ENCODE results near the gene ZFP14. TPM values are rescaled to one million over a fixed set of nuclear protein-coding genes. Genes with fewer than 3 reads are reported as not detected.

Gene ZFP14
- total RNA-seq (2022) (4.6 and 4.8 TPM in 2 replicates), Bru-seq, nascent RNA (percentile 51 among the genes with signal in this experiment), BruChase-seq, experiment 1, labeled RNA remaining after a 6-hour chase (percentile 70 among the genes with signal in this experiment), BruChase-seq, experiment 2, labeled RNA remaining after a 2-hour chase (percentile 69 among the genes with signal in this experiment)
- long read RNA-seq, partial matches to known transcripts: 0 of 1 reads
- long read RNA-seq, other reads (novel, unspliced or antisense): 1 of 1 reads

GRCh38 chr19:36378625-36379509, at the start of gene ZFP14:
Gene ZFP14, minus strand, starts transcription at chr19:36379201. Its CDS starts 11,309 bp downstream, at chr19:36367892.
- CTCF ChIA-PET: interaction anchor here (0.6 to 1.0 kb wide), 2 partner anchors 18 to 54 kb away, joined by 3 to 4 read pairs; no protein-coding TSS in a partner anchor

DNA sequence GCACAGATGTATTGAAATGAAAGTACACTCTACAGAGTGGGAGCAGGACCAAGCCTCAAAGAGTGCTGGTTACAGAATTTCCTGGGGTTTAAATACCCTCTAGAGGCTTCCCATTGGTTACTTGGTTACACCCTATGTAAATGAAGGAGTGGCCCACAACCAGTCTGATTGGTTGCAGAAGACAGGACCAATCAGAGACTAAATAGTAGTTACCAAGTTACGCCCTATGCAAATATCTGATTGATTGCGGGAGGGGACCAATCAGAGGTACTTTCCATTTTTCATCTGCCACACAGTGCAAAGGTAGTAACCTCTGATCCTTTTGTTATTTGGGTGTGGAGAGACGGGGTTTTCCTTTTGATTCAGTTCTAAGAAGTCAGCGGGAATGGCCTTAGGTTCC, 44.9 kb upstream of the ZFP14 start:
- no TSS peak for BruUV-seq (replicated peaks)
- TF ChIP-seq, protein P1, sequence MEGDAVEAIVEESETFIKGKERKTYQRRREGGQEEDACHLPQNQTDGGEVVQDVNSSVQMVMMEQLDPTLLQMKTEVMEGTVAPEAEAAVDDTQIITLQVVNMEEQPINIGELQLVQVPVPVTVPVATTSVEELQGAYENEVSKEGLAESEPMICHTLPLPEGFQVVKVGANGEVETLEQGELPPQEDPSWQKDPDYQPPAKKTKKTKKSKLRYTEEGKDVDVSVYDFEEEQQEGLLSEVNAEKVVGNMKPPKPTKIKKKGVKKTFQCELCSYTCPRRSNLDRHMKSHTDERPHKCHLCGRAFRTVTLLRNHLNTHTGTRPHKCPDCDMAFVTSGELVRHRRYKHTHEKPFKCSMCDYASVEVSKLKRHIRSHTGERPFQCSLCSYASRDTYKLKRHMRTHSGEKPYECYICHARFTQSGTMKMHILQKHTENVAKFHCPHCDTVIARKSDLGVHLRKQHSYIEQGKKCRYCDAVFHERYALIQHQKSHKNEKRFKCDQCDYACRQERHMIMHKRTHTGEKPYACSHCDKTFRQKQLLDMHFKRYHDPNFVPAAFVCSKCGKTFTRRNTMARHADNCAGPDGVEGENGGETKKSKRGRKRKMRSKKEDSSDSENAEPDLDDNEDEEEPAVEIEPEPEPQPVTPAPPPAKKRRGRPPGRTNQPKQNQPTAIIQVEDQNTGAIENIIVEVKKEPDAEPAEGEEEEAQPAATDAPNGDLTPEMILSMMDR (IDR thresholded peaks at IDR 0.05; ENCODE audit: unreplicated experiment): no peak
- CTCF ChIA-PET: no interaction called here
- Mint-ChIP-seq H3K36me3 (ENCODE audit: insufficient read depth, unreplicated experiment) (no peaks in the 10 kb centered on the region), H3K27me3 (ENCODE audit: unreplicated experiment) (no peaks in the 10 kb centered on the region), H3K9me3 (ENCODE audit: low read depth, unreplicated experiment) (peaks cover 18% of the 10 kb centered on the region), H3K4me1 (ENCODE audit: low read depth, unreplicated experiment) (no peaks in the 10 kb centered on the region), H3K4me3 (ENCODE audit: low read depth, unreplicated experiment) (no peak overlapping the region), H3K27ac (ENCODE audit: unreplicated experiment) (no peak overlapping the region)
- no peak for DNase-seq
- intact Hi-C loops (cut with micrococcal nuclease; ENCODE audit: unreplicated experiment): no loop called here

More at GRCh38 chr19:36378625-36379509, at the start of gene ZFP14:
- Mint-ChIP-seq H3K36me3 (ENCODE audit: insufficient read depth, unreplicated experiment) (peaks cover 23% of the 10 kb centered on the region), H3K9me3 (ENCODE audit: low read depth, unreplicated experiment) (peaks cover 8% of the 10 kb centered on the region), H3K27ac (ENCODE audit: unreplicated experiment) (peak within 1 kb of the TSS; percentile 40), H3K4me3 (ENCODE audit: low read depth, unreplicated experiment) (peak within 1 kb of the TSS; percentile 73), H3K4me1 (ENCODE audit: low read depth, unreplicated experiment) (peaks cover 13% of the 10 kb centered on the region), H3K27me3 (ENCODE audit: unreplicated experiment) (no peaks in the 10 kb centered on the region)
- DNase-seq: peak; percentile 97
- TF ChIP-seq, protein P1 (IDR thresholded peaks at IDR 0.05; ENCODE audit: unreplicated experiment): no peak
- no TSS peak for BruUV-seq (replicated peaks)
- intact Hi-C loops (cut with micrococcal nuclease; ENCODE audit: unreplicated experiment): no loop called here

GRCh38 chr19:36421749-36422481, 42.9 kb upstream of the ZFP14 start:
- no peaks in the 10 kb centered on the region for H3K27me3 Mint-ChIP-seq (ENCODE audit: unreplicated experiment)
- no peaks in the 10 kb centered on the region for H3K36me3 Mint-ChIP-seq (ENCODE audit: insufficient read depth, unreplicated experiment)
- TF ChIP-seq, protein P1 (IDR thresholded peaks at IDR 0.05; ENCODE audit: unreplicated experiment): no peak
- H3K9me3 Mint-ChIP-seq (ENCODE audit: low read depth, unreplicated experiment): peaks cover 21% of the 10 kb centered on the region
- no peaks in the 10 kb centered on the region for H3K4me1 Mint-ChIP-seq (ENCODE audit: low read depth, unreplicated experiment)
- intact Hi-C loops (cut with micrococcal nuclease; ENCODE audit: unreplicated experiment): no loop called here
- DNase-seq: no peak
- CTCF ChIA-PET: no interaction called here
- H3K4me3 Mint-ChIP-seq (ENCODE audit: low read depth, unreplicated experiment): no peak overlapping the region
- BruUV-seq (replicated peaks): no TSS peak
- H3K27ac Mint-ChIP-seq (ENCODE audit: unreplicated experiment): no peak overlapping the region

Data from Calu3 (cell line).